ENCODE results near the gene CCR6.

DNA sequence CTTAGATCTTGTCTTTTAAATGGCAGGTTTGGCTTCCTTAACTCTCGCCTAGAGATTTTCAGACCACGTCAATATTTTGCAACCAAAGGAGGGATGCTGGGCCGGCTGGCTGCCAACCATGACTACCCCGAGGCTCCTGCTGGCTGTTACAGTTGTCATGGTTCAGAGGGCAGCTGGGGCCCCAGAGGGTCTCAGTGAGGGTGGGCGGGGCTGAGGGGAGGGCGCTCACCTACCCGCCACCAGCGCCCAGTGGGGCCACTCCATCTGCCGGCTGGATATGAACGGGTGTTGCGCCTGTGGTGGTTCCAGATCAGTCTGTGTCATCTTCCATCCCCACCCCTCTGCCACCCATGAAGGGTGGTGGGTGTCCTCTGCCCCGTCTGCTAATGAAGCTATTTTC lies 22.6 kb downstream of the CCR6 start:
- TF ChIP-seq, protein P1, sequence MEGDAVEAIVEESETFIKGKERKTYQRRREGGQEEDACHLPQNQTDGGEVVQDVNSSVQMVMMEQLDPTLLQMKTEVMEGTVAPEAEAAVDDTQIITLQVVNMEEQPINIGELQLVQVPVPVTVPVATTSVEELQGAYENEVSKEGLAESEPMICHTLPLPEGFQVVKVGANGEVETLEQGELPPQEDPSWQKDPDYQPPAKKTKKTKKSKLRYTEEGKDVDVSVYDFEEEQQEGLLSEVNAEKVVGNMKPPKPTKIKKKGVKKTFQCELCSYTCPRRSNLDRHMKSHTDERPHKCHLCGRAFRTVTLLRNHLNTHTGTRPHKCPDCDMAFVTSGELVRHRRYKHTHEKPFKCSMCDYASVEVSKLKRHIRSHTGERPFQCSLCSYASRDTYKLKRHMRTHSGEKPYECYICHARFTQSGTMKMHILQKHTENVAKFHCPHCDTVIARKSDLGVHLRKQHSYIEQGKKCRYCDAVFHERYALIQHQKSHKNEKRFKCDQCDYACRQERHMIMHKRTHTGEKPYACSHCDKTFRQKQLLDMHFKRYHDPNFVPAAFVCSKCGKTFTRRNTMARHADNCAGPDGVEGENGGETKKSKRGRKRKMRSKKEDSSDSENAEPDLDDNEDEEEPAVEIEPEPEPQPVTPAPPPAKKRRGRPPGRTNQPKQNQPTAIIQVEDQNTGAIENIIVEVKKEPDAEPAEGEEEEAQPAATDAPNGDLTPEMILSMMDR (IDR thresholded peaks at IDR 0.05), result no peak
- no peak for TF ChIP-seq POLR2A (IDR thresholded peaks at IDR 0.05)
